T47D (cell line): Measurements from ENCODE around the gene AKAP8L.
A peak's percentile ranks its signal among the peaks of the same experiment; 100 is the strongest.
"Not testable (repeated sequence)": the region's sequence is repeated elsewhere in the genome, so short reads cannot be mapped to it uniquely, and the experiment has no call there.

ENCODE experiments used
- DNase-seq, 2 experiments: peaks; one replicate each; pipeline versions ENCODE4 v3.0.0 to v3.0.0-alpha.2; 2011 to 2012; ENCODE audit warnings: low read depth in 1 of 2, low spot score in 1 of 2
- JUND ChIP-seq: IDR thresholded peaks from 2 replicates; pipeline ENCODE4 v1.6.1; 2012; ENCODE audit warnings: low read depth
- in situ Hi-C: cut with HindIII; loops from 2 replicates; pipeline ENCODE4 v1.10.0; 2016; ENCODE audit warnings: low sequenced_read_pairs, low pct_unique_long_range_greater_than_20kb

AKAP8L gene

GRCh38 chr19:15412832-15413231 lies 6.0 kb downstream of the AKAP8L start:
- in situ Hi-C loops, result no loop called here
- DNase-seq, result no peak
- no peak for TF ChIP-seq JUND

- DNase-seq, in situ Hi-C loops: not testable (repeated sequence)
Observed at GRCh38 chr19:15411351-15411750, 7.4 kb downstream of the AKAP8L start.

DNA sequence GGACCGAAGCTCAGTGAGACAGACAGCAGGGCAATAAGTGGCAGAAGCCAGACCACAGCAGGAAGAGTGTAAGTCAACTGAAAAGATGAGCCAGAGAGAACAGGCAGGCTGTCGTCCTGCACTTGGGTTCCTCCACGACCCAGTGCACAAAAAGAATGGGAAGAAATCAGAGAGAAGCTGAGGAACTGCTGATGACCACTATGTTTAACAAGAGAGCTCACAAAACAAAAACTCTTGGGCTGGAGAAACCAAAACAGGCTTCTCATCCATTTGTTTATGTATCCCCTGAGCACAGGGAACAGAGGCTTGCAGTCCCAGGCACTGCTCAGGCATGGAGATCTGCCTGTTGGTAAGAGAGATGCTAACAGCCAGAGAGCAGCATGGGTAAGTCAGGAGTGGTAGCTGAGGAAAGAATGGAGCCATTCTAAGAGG lies 14.0 kb downstream of the AKAP8L start:
- no peak for DNase-seq
- in situ Hi-C loops, result no loop called here

GRCh38 chr19:15404097-15404779 lies 14.6 kb downstream of the AKAP8L start:
- in situ Hi-C loops, result no loop called here

More for the DNA sequence above, 14.0 kb downstream of the AKAP8L start:
- no peak for TF ChIP-seq JUND

GRCh38 chr19:15403151-15403531 lies 15.6 kb downstream of the AKAP8L start:
- TF ChIP-seq JUND, result no peak
- in situ Hi-C loops, result no loop called here
- DNase-seq, result no peak

More at GRCh38 chr19:15404097-15404779, 14.6 kb downstream of the AKAP8L start:
- DNase-seq, result no peak
- TF ChIP-seq JUND, result no peak

GRCh38 chr19:15402411-15403150 lies 16.2 kb downstream of the AKAP8L start:
- TF ChIP-seq JUND, result no peak
- DNase-seq, result no peak
- in situ Hi-C loops, result no loop called here

- in situ Hi-C loops, result no loop called here
- TF ChIP-seq JUND, result no peak
- DNase-seq, result no peak
Observed at GRCh38 chr19:15401397-15401710, 17.4 kb downstream of the AKAP8L start.

DNA sequence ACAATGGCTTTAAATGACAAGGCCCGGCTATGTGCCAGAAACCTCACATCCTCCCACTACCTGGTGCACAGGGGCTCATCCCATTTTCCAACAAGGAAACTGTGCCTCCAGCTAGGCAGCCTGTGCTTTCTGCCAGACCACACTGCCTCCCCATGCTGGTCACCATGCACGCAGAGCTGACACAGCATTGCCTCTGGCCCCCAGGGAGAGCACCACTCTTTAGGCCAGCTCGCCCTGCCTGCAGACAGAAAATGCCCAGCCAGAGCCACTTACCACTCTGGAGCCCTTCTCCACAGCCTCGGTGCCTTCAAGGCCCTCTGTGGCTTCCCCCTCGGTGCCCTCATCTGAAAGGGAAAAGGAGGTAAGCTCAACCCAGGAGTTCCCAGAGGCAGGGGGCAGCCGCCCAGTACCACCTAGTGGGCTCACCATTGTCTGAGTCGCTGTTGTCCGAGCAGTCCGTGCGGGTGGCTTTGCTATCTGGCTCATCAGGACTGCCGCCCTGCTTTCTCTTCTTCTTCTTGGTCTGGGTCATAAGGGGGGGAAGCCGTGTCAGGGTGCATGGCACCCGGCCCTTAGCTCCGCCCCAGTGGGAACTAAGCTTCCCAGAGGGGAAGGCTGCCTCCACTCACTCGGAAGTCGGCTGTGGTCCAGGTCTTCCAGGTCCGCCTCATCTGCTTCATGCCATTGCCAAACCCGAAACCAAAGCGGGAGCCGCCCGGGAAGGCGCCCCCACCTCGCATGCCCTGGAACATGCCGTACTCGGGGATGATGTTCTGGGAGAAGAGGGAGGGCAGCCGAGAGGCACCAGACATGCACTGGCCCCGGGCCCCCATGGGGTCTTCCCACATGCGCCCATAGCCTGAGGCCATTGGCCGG lies 18.0 kb downstream of the AKAP8L start:
- no peak for TF ChIP-seq JUND
- peak in 1 of 2 experiments; percentile 18 for DNase-seq
- in situ Hi-C loops, result no loop called here

DNA sequence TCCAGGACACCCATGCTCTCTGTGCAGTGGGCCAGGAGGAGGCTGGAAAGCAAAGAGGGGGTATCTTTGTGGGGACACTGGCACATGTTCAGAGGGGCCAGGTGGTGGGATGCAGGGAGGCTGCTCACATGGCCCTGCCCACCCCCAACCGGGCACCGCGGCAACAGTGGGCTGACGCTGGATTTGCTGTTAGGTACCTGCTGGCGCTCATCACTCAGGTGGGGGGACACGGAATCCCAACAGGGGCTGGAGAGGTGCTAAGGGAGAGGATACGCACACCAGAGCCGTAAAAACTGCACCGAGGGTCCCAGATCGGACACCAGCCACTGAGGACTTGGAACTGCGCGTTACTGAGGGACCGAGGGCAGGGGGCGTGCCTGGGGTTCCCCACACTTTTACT lies 19.2 kb downstream of the AKAP8L start:
- in situ Hi-C loops, result no loop called here
- no peak for TF ChIP-seq JUND
- DNase-seq, result no peak

- DNase-seq, result no peak
- in situ Hi-C loops, result no loop called here
Observed at GRCh38 chr19:15399234-15399515, 19.6 kb downstream of the AKAP8L start.

DNA sequence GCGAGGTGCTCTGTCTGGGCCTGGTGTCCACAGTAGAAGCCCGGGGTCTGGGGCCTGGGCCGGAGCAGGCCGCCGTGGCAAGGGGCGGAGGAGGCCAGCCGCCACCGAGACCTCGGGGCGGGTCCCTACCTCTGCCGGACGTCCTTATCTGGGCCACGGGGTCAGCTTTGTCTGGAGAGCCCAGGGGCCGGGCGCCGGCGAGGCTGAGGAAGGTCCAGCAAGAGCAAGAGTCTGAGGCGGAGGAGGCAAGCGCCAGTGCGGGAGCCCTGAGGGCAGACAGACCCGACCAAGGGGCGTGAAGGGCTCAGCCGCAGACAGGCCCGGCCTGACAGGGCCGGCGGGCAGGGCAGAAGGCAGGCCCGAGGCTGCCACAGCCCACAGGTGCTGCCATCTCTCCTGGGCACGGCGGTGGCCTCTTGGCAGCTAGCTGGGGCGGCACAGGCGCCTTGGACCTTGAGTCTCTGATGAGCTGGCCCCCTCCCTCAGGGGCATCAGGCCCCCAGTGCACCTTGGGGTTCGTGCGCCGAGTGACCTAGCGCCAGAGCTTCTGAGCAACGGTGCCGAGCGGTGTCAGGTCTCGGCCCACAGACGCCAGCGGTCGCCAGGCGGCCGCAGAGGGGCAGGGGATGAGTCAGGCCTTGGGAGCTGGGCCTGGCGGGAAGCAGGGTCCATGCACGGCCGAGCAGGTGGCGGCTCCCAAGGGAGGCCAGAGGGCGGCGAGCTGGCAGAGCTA lies 20.1 kb downstream of the AKAP8L start:
- in situ Hi-C loops, result no loop called here
- no peak for DNase-seq
- no peak for TF ChIP-seq JUND

More at GRCh38 chr19:15399234-15399515, 19.6 kb downstream of the AKAP8L start:
- no peak for TF ChIP-seq JUND

GRCh38 chr19:15397782-15398181 lies 21.0 kb downstream of the AKAP8L start:
- no peak for DNase-seq
- in situ Hi-C loops, result no loop called here
- TF ChIP-seq JUND, result no peak
